Parathyroid adenoma (tissue), 2 donors: Measurements from ENCODE around the gene CIAPIN1.

ENCODE experiments used
- H2AFZ ChIP-seq: fragments of 300-600 bp; sonication (generic); one replicate; pipeline ENCODE4 v1.7.0; 2017; ENCODE audit warnings: antibody characterized with exemption, mild to moderate bottlenecking
- H3K27ac ChIP-seq: fragments of 300-600 bp; sonication (generic); one replicate; pipeline ENCODE4 v1.7.0; 2017
- H3K27me3 ChIP-seq: fragments of 300-600 bp; sonication (generic); one replicate; pipeline ENCODE4 v1.7.0; 2017; ENCODE audit warnings: low read length; ENCODE audit not compliant: control insufficient read depth, insufficient read depth
- H3K36me3 ChIP-seq: fragments of 300-600 bp; sonication (generic); one replicate; pipeline ENCODE4 v1.7.0; 2017; ENCODE audit warnings: low read length; ENCODE audit not compliant: control insufficient read depth, insufficient read depth
- H3K4me1 ChIP-seq: fragments of 300-600 bp; sonication (generic); one replicate; pipeline ENCODE4 v1.7.0; 2017; ENCODE audit warnings: control low read depth
- H3K4me2 ChIP-seq: fragments of 300-600 bp; sonication (generic); one replicate; pipeline ENCODE4 v1.7.0; 2017; ENCODE audit warnings: low read length
- H3K4me3 ChIP-seq: fragments of 300-600 bp; sonication (generic); one replicate; pipeline ENCODE4 v1.7.0; 2017; ENCODE audit warnings: low read depth, low read length
- H3K79me2 ChIP-seq: fragments of 300-600 bp; sonication (generic); one replicate; pipeline ENCODE4 v1.7.0; 2017; ENCODE audit warnings: control low read depth
- H3K9ac ChIP-seq: fragments of 300-600 bp; sonication (generic); one replicate; pipeline ENCODE4 v1.7.0; 2017; ENCODE audit warnings: mild to moderate bottlenecking
- H3K9me3 ChIP-seq: fragments of 300-600 bp; sonication (generic); one replicate; pipeline ENCODE4 v1.7.0; 2017; ENCODE audit warnings: low read length; ENCODE audit not compliant: control insufficient read depth
- CTCF ChIP-seq: fragments of 300-600 bp; sonication (generic); IDR thresholded peaks from one replicate; pipeline ENCODE4 v1.7.0; 2017; ENCODE audit warnings: antibody characterized with exemption, mild to moderate bottlenecking
- donor health status: primary hyperparathyroidism.

CIAPIN1 gene

GRCh38 chr16:57472665-57473060 is 25.5 kb upstream of the CIAPIN1 start:
- Histone ChIP-seq H3K4me3 (no peak overlapping the region), H3K4me2 (no peak overlapping the region), H3K9ac (no peak overlapping the region), H3K9me3 (no peaks in the 10 kb centered on the region), H3K79me2 (no peaks in the 10 kb centered on the region), H2AFZ (no peak overlapping the region), H3K27me3 (no peaks in the 10 kb centered on the region), H3K4me1 (peaks cover 15% of the 10 kb centered on the region), H3K36me3 (no peaks in the 10 kb centered on the region), H3K27ac (no peak overlapping the region)
- TF ChIP-seq CTCF = no peak

GRCh38 chr16:57471852-57472664 is 24.9 kb upstream of the CIAPIN1 start:
- Histone ChIP-seq H3K4me2 (no peak overlapping the region), H3K4me1 (peaks cover 15% of the 10 kb centered on the region), H3K79me2 (no peaks in the 10 kb centered on the region), H3K9me3 (no peaks in the 10 kb centered on the region), H3K9ac (no peak overlapping the region), H3K27me3 (no peaks in the 10 kb centered on the region), H3K4me3 (no peak overlapping the region), H2AFZ (no peak overlapping the region), H3K36me3 (no peaks in the 10 kb centered on the region), H3K27ac (no peak overlapping the region)
- no peak for TF ChIP-seq CTCF

- H3K4me3 ChIP-seq = no peak overlapping the region
- no peak overlapping the region for H3K27ac ChIP-seq
- no peaks in the 10 kb centered on the region for H3K36me3 ChIP-seq
- H2AFZ ChIP-seq = no peak overlapping the region
- no peak overlapping the region for H3K9ac ChIP-seq
- H3K27me3 ChIP-seq = no peaks in the 10 kb centered on the region
- no peak for TF ChIP-seq CTCF
- H3K4me1 ChIP-seq = peaks cover 10% of the 10 kb centered on the region
- H3K4me2 ChIP-seq = no peak overlapping the region
- no peaks in the 10 kb centered on the region for H3K79me2 ChIP-seq
- H3K9me3 ChIP-seq = no peaks in the 10 kb centered on the region
Measured at GRCh38 chr16:57471209-57471608, 24.0 kb upstream of the CIAPIN1 start.

GRCh38 chr16:57470711-57471110 is 23.5 kb upstream of the CIAPIN1 start:
- Histone ChIP-seq H3K36me3 (no peaks in the 10 kb centered on the region), H3K4me1 (peaks cover 9% of the 10 kb centered on the region), H2AFZ (no peak overlapping the region), H3K4me2 (no peak overlapping the region), H3K27ac (no peak overlapping the region), H3K9ac (no peak overlapping the region), H3K79me2 (no peaks in the 10 kb centered on the region), H3K27me3 (no peaks in the 10 kb centered on the region), H3K9me3 (no peaks in the 10 kb centered on the region), H3K4me3 (no peak overlapping the region)
- no peak for TF ChIP-seq CTCF

GRCh38 chr16:57469917-57470470 is 22.8 kb upstream of the CIAPIN1 start:
- Histone ChIP-seq H3K4me1 (peaks cover 9% of the 10 kb centered on the region), H3K36me3 (no peaks in the 10 kb centered on the region), H3K27ac (no peak overlapping the region), H3K27me3 (no peaks in the 10 kb centered on the region), H3K9me3 (no peaks in the 10 kb centered on the region), H3K4me3 (no peak overlapping the region), H3K9ac (no peak overlapping the region), H3K79me2 (no peaks in the 10 kb centered on the region), H2AFZ (no peak overlapping the region), H3K4me2 (no peak overlapping the region)
- no peak for TF ChIP-seq CTCF
